ENCODE data around the gene USP7.

DNA sequence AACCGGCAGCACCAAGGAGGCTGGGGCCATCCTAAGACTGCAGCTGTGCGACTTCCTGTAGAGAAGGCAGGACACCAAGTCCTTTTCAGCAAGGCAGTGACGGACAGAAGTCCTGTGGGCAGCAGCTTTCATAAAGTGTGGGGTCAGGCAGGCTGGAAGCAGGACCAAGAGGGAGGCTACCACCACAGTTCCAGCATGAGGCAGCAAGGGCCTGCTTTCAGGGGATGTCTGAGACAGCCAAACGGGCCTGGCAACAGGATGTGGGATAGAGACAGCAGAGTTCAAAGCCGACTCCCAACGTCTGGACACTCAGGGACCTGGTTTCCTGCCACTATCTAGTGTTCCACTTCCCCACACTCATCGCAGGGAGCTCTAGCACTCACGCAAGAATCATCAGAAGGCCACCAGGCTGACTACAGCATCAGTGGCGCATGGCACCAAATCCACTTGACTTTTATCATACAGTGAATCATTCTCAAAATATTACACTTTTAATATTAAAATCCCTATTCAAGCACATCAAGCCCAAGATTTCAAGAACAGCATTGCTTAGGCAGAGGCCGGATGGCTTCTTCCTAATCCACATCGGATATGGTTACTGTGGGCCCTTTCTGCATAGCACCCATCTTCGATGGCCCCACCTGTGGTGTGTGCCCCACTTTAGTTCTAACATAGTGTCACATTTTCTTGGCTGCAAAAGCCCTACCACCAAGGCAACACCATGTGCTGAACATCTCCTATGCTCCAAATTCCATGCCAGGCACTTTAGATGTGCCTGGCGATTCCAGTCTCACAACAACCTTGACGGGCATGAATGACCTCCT, 5.2 kb downstream of the USP7 start:
- no peak for TF ChIP-seq EZH2 (IDR thresholded peaks at IDR 0.05; ENCODE audit: insufficient read depth, poor library complexity, severe bottlenecking)
- TF ChIP-seq EZH2phosphoT487 (IDR thresholded peaks at IDR 0.05; ENCODE audit: insufficient read depth, low read depth), result no peak

Data from GM23248 (cell line).